WTC11 (cell line): ENCODE data around the gene CHFR. TPM values are rescaled to one million over a fixed set of nuclear protein-coding genes. Genes with fewer than 3 reads are reported as not detected.

Experiments used
- ATAC-seq: fragments of 200-7000 bp; cut with Tn5 transposase; 2 replicates; pipeline ENCODE4 v1.10.0; 2021; ENCODE audit warnings: mild to moderate bottlenecking, moderate library complexity
- CTCF ChIA-PET: fragments of 300-600 bp; sonication (Branson Sonifier 250); formaldehyde crosslinking; loops from one replicate; lab custom pipeline; 2021; ENCODE audit warnings: antibody characterized with exemption; lab: Charles Lee
- POLR2A ChIA-PET: fragments of 350-600 bp; sonication (Branson Sonifier 250); formaldehyde crosslinking; loops from one replicate; lab custom pipeline; 2021; ENCODE audit warnings: antibody characterized with exemption; lab: Charles Lee
- DNase-seq: peaks from one replicate; pipeline ENCODE4 v3.0.0; 2021; ENCODE audit warnings: low spot score
- H3K27ac Mint-ChIP-seq: 2 replicates; pipeline ENCODE4 v1.8.0; 2021; ENCODE audit warnings: mixed read lengths
- H3K27me3 Mint-ChIP-seq: 2 replicates; pipeline ENCODE4 v1.8.0; 2021; ENCODE audit warnings: low read depth, mild to moderate bottlenecking, moderate library complexity, mixed read lengths
- H3K36me3 Mint-ChIP-seq: 2 replicates; pipeline ENCODE4 v1.8.0; 2021; ENCODE audit warnings: mixed read lengths
- H3K4me1 Mint-ChIP-seq: 2 replicates; pipeline ENCODE4 v1.8.0; 2022; ENCODE audit warnings: mixed read lengths
- H3K4me3 Mint-ChIP-seq: 2 replicates; pipeline ENCODE4 v1.8.0; 2021; ENCODE audit warnings: mild to moderate bottlenecking, moderate library complexity, mixed read lengths
- H3K9me3 Mint-ChIP-seq: 2 replicates; pipeline ENCODE4 v1.8.0; 2021; ENCODE audit warnings: mixed read lengths
- AR ChIP-seq: fragments of 250-450 bp; sonication (Bioruptor Pico); IDR thresholded peaks from 2 replicates; pipeline ENCODE4 v1.9.0; 2021; ENCODE audit warnings: mild to moderate bottlenecking
- ATF2 ChIP-seq: sonication (generic); formaldehyde crosslinking; IDR thresholded peaks from 2 replicates; pipeline ENCODE4 v1.8.1; 2022; ENCODE audit warnings: low read depth, missing genetic modification reagents, borderline replicate concordance
- ATF6 ChIP-seq: sonication (generic); formaldehyde crosslinking; IDR thresholded peaks from 2 replicates; pipeline ENCODE4 v1.8.1; 2023; ENCODE audit warnings: mild to moderate bottlenecking, missing genetic modification reagents
- FOXK1 ChIP-seq: sonication (generic); formaldehyde crosslinking; IDR thresholded peaks from 2 replicates; pipeline ENCODE4 v1.8.0; 2022; ENCODE audit warnings: mild to moderate bottlenecking, moderate library complexity, missing genetic modification reagents
- FOXP4 ChIP-seq: sonication (generic); formaldehyde crosslinking; IDR thresholded peaks from 2 replicates; pipeline ENCODE4 v1.8.0; 2022; ENCODE audit warnings: mild to moderate bottlenecking, missing genetic modification reagents
- HMGA2 ChIP-seq: fragments of 250-450 bp; sonication (Bioruptor Pico); IDR thresholded peaks from 2 replicates; pipeline ENCODE4 v1.4.0; 2021; ENCODE audit warnings: mild to moderate bottlenecking, moderate library complexity
- KAT7 ChIP-seq: sonication (generic); formaldehyde crosslinking; IDR thresholded peaks from 2 replicates; pipeline ENCODE4 v1.8.1; 2023; ENCODE audit warnings: missing genetic modification reagents, mild to moderate bottlenecking, borderline replicate concordance
- NFYB ChIP-seq: sonication (generic); formaldehyde crosslinking; conservative IDR thresholded peaks from 2 replicates; pipeline ENCODE4 v1.8.0; 2022; ENCODE audit warnings: low read depth, missing genetic modification reagents
- NR2C2 ChIP-seq: sonication (generic); formaldehyde crosslinking; IDR thresholded peaks from 2 replicates; pipeline ENCODE4 v1.8.0; 2022; ENCODE audit warnings: mild to moderate bottlenecking, missing genetic modification reagents
- PREB ChIP-seq: sonication (generic); formaldehyde crosslinking; IDR thresholded peaks from 2 replicates; pipeline ENCODE4 v1.8.1; 2022; ENCODE audit warnings: mild to moderate bottlenecking, missing genetic modification reagents, moderate library complexity, borderline replicate concordance
- RELA ChIP-seq: sonication (generic); formaldehyde crosslinking; IDR thresholded peaks from 2 replicates; pipeline ENCODE4 v1.8.1; 2022; ENCODE audit warnings: missing genetic modification reagents, mild to moderate bottlenecking, borderline replicate concordance
- SMAD4 ChIP-seq: sonication (generic); formaldehyde crosslinking; IDR thresholded peaks from 2 replicates; pipeline ENCODE4 v1.8.0; 2022; ENCODE audit warnings: mild to moderate bottlenecking, missing genetic modification reagents
- TEAD1 ChIP-seq: sonication (generic); formaldehyde crosslinking; IDR thresholded peaks from 2 replicates; pipeline ENCODE4 v1.8.0; 2022; ENCODE audit warnings: mild to moderate bottlenecking, missing genetic modification reagents
- TP53 ChIP-seq: sonication (generic); formaldehyde crosslinking; IDR thresholded peaks from 2 replicates; pipeline ENCODE4 v1.8.1; 2023; ENCODE audit warnings: mild to moderate bottlenecking, missing genetic modification reagents
- ZNF121 ChIP-seq: sonication (generic); formaldehyde crosslinking; IDR thresholded peaks from 2 replicates; pipeline ENCODE4 v1.8.0; 2023; ENCODE audit warnings: missing genetic modification reagents
- ZNF671 ChIP-seq: fragments of 250-450 bp; sonication (Bioruptor Pico); IDR thresholded peaks from 2 replicates; pipeline ENCODE4 v1.8.0; 2021; ENCODE audit warnings: mild to moderate bottlenecking
- ZSCAN18 ChIP-seq: fragments of 250-450 bp; sonication (Bioruptor Pico); IDR thresholded peaks from 2 replicates; pipeline ENCODE4 v2.1.2; 2022; ENCODE audit warnings: mild to moderate bottlenecking, moderate library complexity
- total RNA-seq: library from RNA; stranded (reverse); gene quantifications from 3 replicates; pipeline ENCODE4 v1.2.3, GENCODE V29; 2021
- TF ChIP-seq, protein P1 (sequence below): sonication (generic); formaldehyde crosslinking; IDR thresholded peaks from 2 replicates; pipeline ENCODE4 v1.8.0; 2022; ENCODE audit warnings: mild to moderate bottlenecking, missing genetic modification reagents
- TF ChIP-seq, protein P2 (sequence below): sonication (generic); formaldehyde crosslinking; IDR thresholded peaks from 2 replicates; pipeline ENCODE4 v1.8.1; 2023; ENCODE audit warnings: mild to moderate bottlenecking, missing genetic modification reagents

Gene CHFR
- total RNA-seq, 1 experiment from 2014 or later = 58.7 TPM

- no peak for TF ChIP-seq ZSCAN18 (CRISPR knock-in tag)
- TF ChIP-seq ZNF121 (CRISPR knock-in tag) = peak; percentile 100
- no peak for TF ChIP-seq SMAD4 (CRISPR knock-in tag)
- no peak for TF ChIP-seq NR2C2 (CRISPR knock-in tag)
- TF ChIP-seq, protein P1, sequence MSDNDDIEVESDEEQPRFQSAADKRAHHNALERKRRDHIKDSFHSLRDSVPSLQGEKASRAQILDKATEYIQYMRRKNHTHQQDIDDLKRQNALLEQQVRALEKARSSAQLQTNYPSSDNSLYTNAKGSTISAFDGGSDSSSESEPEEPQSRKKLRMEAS = peak; percentile 73; the same call in 1 of the 2 replicates
- no peak for TF ChIP-seq AR
- 0 out of 2 replicates have a peak, but pooled peaks have one; percentile 43 for TF ChIP-seq FOXK1 (CRISPR knock-in tag)
- 0 out of 2 replicates have a peak, but pooled peaks have one; percentile 33 for TF ChIP-seq TP53 (CRISPR knock-in tag)
- TF ChIP-seq HMGA2 (CRISPR knock-in tag) = no peak
- TF ChIP-seq FOXP4 (CRISPR knock-in tag) = peak; percentile 73; the same call in 1 of the 2 replicates
- TF ChIP-seq TEAD1 (CRISPR knock-in tag) = peak; percentile 71; the same call in 1 of the 2 replicates
These were observed 1.4 kb upstream of the CHFR start (continued) for GRCh38 chr12:132888852-132889251.

DNA sequence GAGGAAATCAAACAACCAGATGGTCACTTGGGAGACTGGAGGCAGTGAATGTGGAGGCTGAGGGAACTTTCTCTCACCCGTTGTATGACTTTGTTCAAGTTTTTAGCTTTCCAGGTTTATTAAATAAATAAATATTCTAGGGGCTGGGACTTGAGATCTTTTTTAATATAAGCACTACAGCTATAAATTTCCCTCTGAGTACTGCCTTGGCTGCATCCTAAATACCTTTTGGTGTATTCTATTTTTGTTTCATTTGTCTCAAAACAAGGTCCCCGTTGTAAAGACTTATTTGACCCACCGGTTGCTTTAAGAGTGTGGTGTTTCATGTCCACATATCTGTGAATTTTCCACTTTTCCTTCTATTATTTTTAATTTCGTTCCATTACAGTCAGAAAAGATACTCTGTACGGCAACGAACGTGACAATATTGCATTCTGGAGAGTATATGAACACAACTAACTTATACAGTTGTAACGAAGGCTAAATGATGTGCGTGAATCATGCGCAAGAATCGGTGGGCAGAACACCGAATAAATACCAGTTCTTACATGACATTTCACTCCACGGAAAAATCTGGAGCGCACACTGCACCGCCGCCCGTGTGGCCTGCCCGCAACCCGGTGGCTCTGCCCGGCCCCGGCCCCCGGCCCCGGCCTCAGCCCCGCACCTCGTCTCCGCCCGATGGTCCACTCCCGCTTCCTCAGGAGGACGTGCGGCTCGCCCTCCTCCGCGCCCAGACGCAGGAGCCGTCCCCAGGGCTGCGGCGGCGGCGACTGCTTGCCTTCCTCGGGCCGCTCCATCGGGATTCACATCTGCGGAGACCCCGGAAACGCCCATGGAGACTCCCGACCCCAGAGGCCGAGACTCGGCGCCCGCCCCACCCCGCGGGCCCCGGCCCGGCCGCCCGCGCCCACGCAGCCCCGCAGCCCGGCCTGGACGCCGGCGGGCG is 602 bp downstream of the CHFR start:
- POLR2A ChIA-PET = interaction anchor here (1.1 kb wide), 1 partner anchor 18 kb away, joined by 5 read pairs; no protein-coding TSS in a partner anchor
- ATAC-seq = peak; percentile 21
- H3K27ac Mint-ChIP-seq = peak overlapping the region; percentile 72; the same call in 1 of the 2 replicates

GRCh38 chr12:132881818-132882217 is 5.6 kb downstream of the CHFR start:
- ChIA-PET CTCF (interaction anchor here (2.6 kb wide), 1 partner anchor 23 kb away, joined by 9 read pairs; no protein-coding TSS in a partner anchor), POLR2A (interaction anchor here (0.6 kb wide), 1 partner anchor 27 kb away, joined by 3 read pairs; no protein-coding TSS in a partner anchor)
- Mint-ChIP-seq H3K27me3 (no peaks in the 10 kb centered on the region), H3K4me1 (peaks cover 3% of the 10 kb centered on the region; the same call in 1 of the 2 replicates), H3K4me3 (no peak overlapping the region), H3K9me3 (no peaks in the 10 kb centered on the region), H3K36me3 (peaks cover 30% of the 10 kb centered on the region), H3K27ac (no peak overlapping the region; the same call in 1 of the 2 replicates)
- DNase-seq (no peak), ATAC-seq (no peak)
- TF ChIP-seq ATF2 (no peak), ZNF671 (CRISPR knock-in tag) (no peak), ZNF121 (CRISPR knock-in tag) (no peak), PREB (CRISPR knock-in tag) (no peak), ATF6 (CRISPR knock-in tag) (no peak), NFYB (CRISPR knock-in tag) (no peak)
- TF ChIP-seq, protein P2, sequence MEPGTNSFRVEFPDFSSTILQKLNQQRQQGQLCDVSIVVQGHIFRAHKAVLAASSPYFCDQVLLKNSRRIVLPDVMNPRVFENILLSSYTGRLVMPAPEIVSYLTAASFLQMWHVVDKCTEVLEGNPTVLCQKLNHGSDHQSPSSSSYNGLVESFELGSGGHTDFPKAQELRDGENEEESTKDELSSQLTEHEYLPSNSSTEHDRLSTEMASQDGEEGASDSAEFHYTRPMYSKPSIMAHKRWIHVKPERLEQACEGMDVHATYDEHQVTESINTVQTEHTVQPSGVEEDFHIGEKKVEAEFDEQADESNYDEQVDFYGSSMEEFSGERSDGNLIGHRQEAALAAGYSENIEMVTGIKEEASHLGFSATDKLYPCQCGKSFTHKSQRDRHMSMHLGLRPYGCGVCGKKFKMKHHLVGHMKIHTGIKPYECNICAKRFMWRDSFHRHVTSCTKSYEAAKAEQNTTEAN (CRISPR knock-in tag) = no peak

More for the DNA sequence above, 602 bp downstream of the CHFR start:
- Mint-ChIP-seq H3K9me3 (peaks cover 19% of the 10 kb centered on the region), H3K4me1 (peaks cover 36% of the 10 kb centered on the region), H3K4me3 (peak overlapping the region; percentile 75), H3K36me3 (peaks cover 31% of the 10 kb centered on the region), H3K27me3 (peaks cover 9% of the 10 kb centered on the region)
- CTCF ChIA-PET = interaction anchor here (1.0 to 2.2 kb wide), 3 partner anchors 18 to 118 kb away, joined by 3 to 22 read pairs (median 4); no protein-coding TSS in a partner anchor
- DNase-seq = peak; percentile 48
- TF ChIP-seq KAT7 (CRISPR knock-in tag) = 0 out of 2 replicates have a peak, but pooled peaks have one; percentile 2
- no peak for TF ChIP-seq RELA (CRISPR knock-in tag)
